Heart left ventricle (tissue), 16 donors: Measurements from ENCODE around the gene TJP3. TPM values are rescaled to one million over a fixed set of nuclear protein-coding genes. Genes with fewer than 3 reads are reported as not detected.

Experiments
- ATAC-seq, 4 donors: fragments of 200-7000 bp; cut with Tn5 transposase; one replicate each; pipeline ENCODE4 v1.9.1; 2020 to 2022; ENCODE audit warnings: moderate library complexity in 4 of 4, mild to moderate bottlenecking in 3 of 4, moderate number of reproducible peaks in 1 of 4
- DNase-seq, 5 donors: peaks; one replicate each; pipeline ENCODE4 v3.0.0-alpha.2; 2020
- H3K27ac ChIP-seq, 12 donors: fragments of 200-600 bp; sonication (generic) in 4 of 12; one replicate each; pipeline versions ENCODE4 v1.5.0 to v1.8.0; 2016 to 2022; ENCODE audit warnings: mild to moderate bottlenecking in 2 of 12
- H3K27me3 ChIP-seq, 9 donors: fragments of 200-600 bp; sonication (generic) in 2 of 9; one replicate each; pipeline versions ENCODE4 v1.5.1 to v1.8.0; 2016 to 2022; ENCODE audit warnings: mild to moderate bottlenecking in 3 of 9
- H3K36me3 ChIP-seq, 9 donors: fragments of 200-600 bp; sonication (generic) in 2 of 9; one replicate each; pipeline versions ENCODE4 v1.5.0 to v1.8.0; 2018 to 2022; ENCODE audit warnings: mild to moderate bottlenecking in 2 of 9
- H3K4me1 ChIP-seq, 12 donors: fragments of 200-600 bp; sonication (generic) in 4 of 12; one replicate each; pipeline versions ENCODE4 v1.5.0 to v1.8.0; 2016 to 2022; ENCODE audit warnings: mild to moderate bottlenecking in 3 of 12
- H3K4me3 ChIP-seq, 12 donors: fragments of 200-600 bp; sonication (generic) in 4 of 12; one replicate each; pipeline versions ENCODE4 v1.5.0 to v1.8.0; 2017 to 2022; ENCODE audit warnings: mild to moderate bottlenecking in 9 of 12, moderate library complexity in 4 of 12
- H3K9me3 ChIP-seq, 12 donors: fragments of 200-600 bp; sonication (generic) in 4 of 12; one replicate each; pipeline versions ENCODE4 v1.5.0 to v1.8.0; 2016 to 2022; ENCODE audit warnings: mild to moderate bottlenecking in 1 of 12
- CTCF ChIP-seq, 12 donors: fragments of 200-600 bp; sonication (generic) in 4 of 12; IDR thresholded peaks; one replicate each; pipeline versions ENCODE4 v1.5.0 to v1.8.0; 2018 to 2022; ENCODE audit warnings: antibody characterized with exemption in 12 of 12, mild to moderate bottlenecking in 5 of 12
- POLR2A ChIP-seq, 2 donors: fragments of 450-650 bp; IDR thresholded peaks; one replicate each; pipeline ENCODE4 v1.6.1; 2017; ENCODE audit warnings: antibody characterized with exemption in 2 of 2, mild to moderate bottlenecking in 2 of 2, moderate library complexity in 2 of 2
- WGBS, 4 donors: extraction: QIAGEN DNeasy Blood & Tissue Kit in 2 of 4; methylation state at CpG; one replicate each; pipeline versions ENCODE4 v1.1.5 to v1.1.7; 2013 to 2018; 5-methylcytosine and 5-hydroxymethylcytosine counted together
- intact Hi-C, 10 donors: fragments of 100-400 bp; cut with DNase I; formaldehyde crosslinking; loops; one replicate each; pipeline versions ENCODE4 v1.11.1 to v1.14.2; 2022
- polyA plus RNA-seq, 2 donors: library from polyadenylated mRNA; stranded (reverse); fragments of 200-250 nt; gene quantifications; one replicate each; pipeline ENCODE4 v1.2.3, GENCODE V29; 2013
- total RNA-seq, 9 donors: library from RNA; depleted of rRNA in 2 of 9; stranded (reverse); fragments of >200 nt in 2 of 9; fragmentation: NEBNext Ultra II Directional in 3 of 9; extraction: Animal tissue kit (Norgen Biotek cat#: 25700) in 3 of 9; gene quantifications; one replicate each; pipeline versions ENCODE4 v1.1.0 to v1.2.4, GENCODE V29; 2016 to 2023
- donor health status: ischemic (EF 13 %, LVEDD 7.1; RV severe dilation, severe dysfunction).
- donor health status: healthy with polysubstance abuse.
- donor health status: DM: no; HTN: yes; CAD: no.
- donor health status: DM: no; HTN: no; CAD: no.
- donor health status: ischemic (EF 25% LVEDD 6.9; RV normal size, moderate dysfunction).
- donor health status: ischemic (EF 25% LVEDD 5.7; RV mildly dilated, moderate dysfunction).
- donor health status: healthy.
- donor health status: DM: yes; HTN: yes; CAD: no.
- donor health status: ischemic (EF 35%, LVEDD 5.7; RV mildly dilated, moderate dysfunction).
- donor health status: nonischemic (EF 11% LVEDD 7.7; RV severe dilation, severe dysfunction).
- donor health status: DM: yes; HTN: yes; CAD: no.
- donor health status: PGD.
- donor health status: ischemic (EF 29% LVEDD 5.4; RV normal size, mild dysfunction).
- donor health status: nonischemic (EF 23%, LVEDD 6.1; RV moderate dilation, normal function).

The TJP3 gene
- total and polyA plus RNA-seq, 11 donors: 0.06 to 0.48 (median 0.41) TPM; not detected in 8

GRCh38 chr19:3694361-3695123, 13.6 kb upstream of the TJP3 start:
- peaks cover 0 to 14% (median 0%) of the 10 kb centered on the region in 9 donors for H3K36me3 ChIP-seq
- intact Hi-C loops: no loop called here
- peak overlapping the region in 4 of 12 donors; percentile 43 to 94 (median 60) for H3K27ac ChIP-seq
- peaks cover 0 to 6% (median 0%) of the 10 kb centered on the region in 12 donors for H3K9me3 ChIP-seq
- H3K4me1 ChIP-seq: peaks cover 0 to 36% (median 15%) of the 10 kb centered on the region in 12 donors
- 90 to 95% (median 92%) methylated on average over 42 of the region's 42 CpGs for WGBS, 4 donors
- no peaks in the 10 kb centered on the region for H3K27me3 ChIP-seq
- no peak for ATAC-seq
- H3K4me3 ChIP-seq: no peak overlapping the region
- TF ChIP-seq POLR2A (IDR thresholded peaks at IDR 0.05): no peak
- TF ChIP-seq CTCF (IDR thresholded peaks at IDR 0.05): no peak
- DNase-seq: no peak

- intact Hi-C loops: no loop called here
- H3K27ac ChIP-seq: peak overlapping the region in 1 of 12 donors; percentile 94
- H3K4me1 ChIP-seq: peaks cover 0 to 36% (median 16%) of the 10 kb centered on the region in 12 donors
- no peaks in the 10 kb centered on the region for H3K27me3 ChIP-seq
- WGBS, 4 donors: 91 to 96% (median 93%) methylated on average over 18 to 25 of the region's 25 CpGs
- ATAC-seq (no peak), DNase-seq (no peak)
- peaks cover 0 to 14% (median 0%) of the 10 kb centered on the region in 9 donors for H3K36me3 ChIP-seq
- peaks cover 0 to 6% (median 0%) of the 10 kb centered on the region in 12 donors for H3K9me3 ChIP-seq
- TF ChIP-seq CTCF (IDR thresholded peaks at IDR 0.05) (no peak), POLR2A (IDR thresholded peaks at IDR 0.05) (no peak)
- H3K4me3 ChIP-seq: no peak overlapping the region
Measured at GRCh38 chr19:3695124-3695733, 13.0 kb upstream of the TJP3 start.

- 86 to 92% (median 91%) methylated on average over 21 to 23 of the region's 23 CpGs for WGBS, 4 donors
- no peak for DNase-seq
- H3K9me3 ChIP-seq: no peaks in the 10 kb centered on the region
- H3K27ac ChIP-seq: peak overlapping the region in 1 of 12 donors; percentile 94
- H3K4me3 ChIP-seq: no peak overlapping the region
- H3K36me3 ChIP-seq: peaks cover 0 to 10% (median 0%) of the 10 kb centered on the region in 9 donors
- H3K27me3 ChIP-seq: no peaks in the 10 kb centered on the region
- peaks cover 0 to 41% (median 19%) of the 10 kb centered on the region in 12 donors for H3K4me1 ChIP-seq
- TF ChIP-seq CTCF (IDR thresholded peaks at IDR 0.05) (no peak), POLR2A (IDR thresholded peaks at IDR 0.05) (no peak)
- intact Hi-C loops: no loop called here
- ATAC-seq: no peak
Measured at GRCh38 chr19:3695986-3696659, 12.1 kb upstream of the TJP3 start.

GRCh38 chr19:3696660-3696995, 11.6 kb upstream of the TJP3 start:
- DNase-seq: no peak
- Histone ChIP-seq H3K36me3 (peaks cover 0 to 10% (median 0%) of the 10 kb centered on the region in 9 donors), H3K4me3 (no peak overlapping the region), H3K27ac (peak overlapping the region in 1 of 12 donors; percentile 94), H3K27me3 (no peaks in the 10 kb centered on the region), H3K9me3 (no peaks in the 10 kb centered on the region), H3K4me1 (peaks cover 0 to 41% (median 19%) of the 10 kb centered on the region in 12 donors)
- WGBS, 4 donors: 89 to 94% (median 92%) methylated on average over 9 to 10 of the region's 10 CpGs
- ATAC-seq: no peak
- no peak for TF ChIP-seq CTCF (IDR thresholded peaks at IDR 0.05)
- no peak for TF ChIP-seq POLR2A (IDR thresholded peaks at IDR 0.05)
- intact Hi-C loops: no loop called here
